Liver (tissue), 9 donors: ENCODE data around the gene LRP1-AS. TPM values are rescaled to one million over a fixed set of nuclear protein-coding genes. Genes with fewer than 3 reads are reported as not detected.

Experiments
- DNase-seq: peaks from one replicate; pipeline ENCODE4 v3.0.0-alpha.2; 2017; ENCODE audit warnings: low spot score
- H3K27ac ChIP-seq, 2 donors: one replicate each; pipeline ENCODE4 v1.7.0; 2013; ENCODE audit warnings: inconsistent platforms in 2 of 2, low read length in 2 of 2, control low read depth in 1 of 2, low read depth in 1 of 2, mild to moderate bottlenecking in 1 of 2
- H3K27me3 ChIP-seq, 4 donors: one replicate each; pipeline versions ENCODE4 v1.6.1 to v1.7.0; 2013; ENCODE audit warnings: low read length in 3 of 4, inconsistent platforms in 1 of 4, mild to moderate bottlenecking in 1 of 4, moderate library complexity in 1 of 4; ENCODE audit not compliant: control insufficient read depth in 4 of 4, insufficient read depth in 4 of 4
- H3K36me3 ChIP-seq, 4 donors: one replicate each; pipeline versions ENCODE4 v1.6.1 to v1.7.0; 2013; ENCODE audit warnings: low read length in 3 of 4, mild to moderate bottlenecking in 3 of 4, low read depth in 1 of 4, moderate library complexity in 1 of 4; ENCODE audit not compliant: control insufficient read depth in 4 of 4, insufficient read depth in 3 of 4
- H3K4me1 ChIP-seq, 4 donors: one replicate each; pipeline versions ENCODE4 v1.6.1 to v1.7.0; 2013; ENCODE audit warnings: low read length in 3 of 4, mild to moderate bottlenecking in 3 of 4, moderate library complexity in 1 of 4; ENCODE audit not compliant: control insufficient read depth in 4 of 4, insufficient read depth in 4 of 4
- H3K4me3 ChIP-seq, 3 donors: one replicate each; pipeline versions ENCODE4 v1.6.1 to v1.7.0; 2013; ENCODE audit warnings: low read length in 3 of 3, control low read depth in 1 of 3, low read depth in 1 of 3, mild to moderate bottlenecking in 1 of 3
- H3K9ac ChIP-seq, 2 donors: one replicate each; pipeline ENCODE4 v1.7.0; 2013; ENCODE audit warnings: low read length in 2 of 2, mild to moderate bottlenecking in 2 of 2, moderate library complexity in 2 of 2, control low read depth in 1 of 2, low read depth in 1 of 2
- H3K9me3 ChIP-seq, 4 donors: one replicate each; pipeline versions ENCODE4 v1.6.1 to v1.7.0; 2013; ENCODE audit warnings: low read length in 3 of 4; ENCODE audit not compliant: control insufficient read depth in 4 of 4
- ATF3 ChIP-seq: IDR thresholded peaks from 2 replicates; pipeline ENCODE4 v1.6.1; 2016; ENCODE audit warnings: antibody characterized with exemption
- CTCF ChIP-seq: fragments of 150-350 bp; IDR thresholded peaks from 2 replicates; pipeline ENCODE4 v1.5.1; 2017; ENCODE audit warnings: improper control_type of control experiment, low read depth, low read length; ENCODE audit not compliant: missing input control
- EGR1 ChIP-seq, 2 donors: IDR thresholded peaks; 2 replicates each; pipeline ENCODE4 v1.6.1; 2016 to 2018; ENCODE audit warnings: antibody characterized with exemption in 2 of 2, low read depth in 2 of 2
- FOXA1 ChIP-seq: IDR thresholded peaks from 2 replicates; pipeline ENCODE4 v1.6.1; 2016; ENCODE audit warnings: antibody characterized with exemption
- FOXA2 ChIP-seq: IDR thresholded peaks from 2 replicates; pipeline ENCODE4 v1.6.1; 2016; ENCODE audit warnings: antibody characterized with exemption
- GABPA ChIP-seq, 2 donors: IDR thresholded peaks in 1 of 2; conservative IDR thresholded peaks in 1 of 2; 2 replicates each; pipeline ENCODE4 v1.6.1; 2016; ENCODE audit warnings: antibody characterized with exemption in 2 of 2, mild to moderate bottlenecking in 1 of 2, moderate library complexity in 1 of 2
- HNF4A ChIP-seq, 2 donors: conservative IDR thresholded peaks; 2 replicates each; pipeline ENCODE4 v1.6.1; 2016; ENCODE audit warnings: antibody characterized with exemption in 2 of 2, mild to moderate bottlenecking in 2 of 2
- JUND ChIP-seq, 2 donors: IDR thresholded peaks; 2 replicates each; pipeline ENCODE4 v1.6.1; 2016; ENCODE audit warnings: antibody characterized with exemption in 2 of 2
- RAD21 ChIP-seq, 2 donors: IDR thresholded peaks; 2 replicates each; pipeline ENCODE4 v1.6.1; 2016; ENCODE audit warnings: antibody characterized with exemption in 2 of 2, mild to moderate bottlenecking in 2 of 2
- RXRA ChIP-seq, 2 donors: IDR thresholded peaks; 2 replicates each; pipeline ENCODE4 v1.6.1; 2017 to 2018; ENCODE audit warnings: antibody characterized with exemption in 2 of 2, mild to moderate bottlenecking in 1 of 2
- SP1 ChIP-seq: IDR thresholded peaks from 2 replicates; pipeline ENCODE4 v1.6.1; 2018; ENCODE audit warnings: antibody characterized with exemption, mild to moderate bottlenecking
- TAF1 ChIP-seq: conservative IDR thresholded peaks from 2 replicates; pipeline ENCODE4 v1.6.1; 2016; ENCODE audit warnings: antibody characterized with exemption, mild to moderate bottlenecking
- WGBS: extraction: QIAGEN DNeasy Blood & Tissue Kit; methylation state at CpG from one replicate; pipeline ENCODE4 v1.1.7; 2013; 5-methylcytosine and 5-hydroxymethylcytosine counted together
- polyA plus RNA-seq, 2 donors: library from polyadenylated mRNA; stranded (reverse) in 1 of 2; unstranded in 1 of 2; fragments of 200-250 nt in 1 of 2; fragments of >200 nt in 1 of 2; fragmentation: Nextera tagmentation in 1 of 2; extraction: Ambion mirVana in 1 of 2; gene quantifications; one replicate each; pipeline versions ENCODE4 v1.2.1 to v1.2.3, GENCODE V29; 2013 to 2015
- total RNA-seq, 2 donors: library from RNA; depleted of rRNA; stranded (reverse); fragments of >200 nt; gene quantifications; one replicate each; pipeline ENCODE4 v1.2.3, GENCODE V29; 2014
- TF ChIP-seq, protein P1 (sequence below): IDR thresholded peaks from 2 replicates; pipeline ENCODE4 v1.6.1; 2016; ENCODE audit warnings: antibody characterized with exemption
- TF ChIP-seq, protein P2 (sequence below): IDR thresholded peaks from 2 replicates; pipeline ENCODE4 v1.6.1; 2016; ENCODE audit warnings: antibody characterized with exemption, mild to moderate bottlenecking
- donor health status: healthy.
- donor health status: healthy.
- donor health status: healthy.
- donor health status: healthy.
- donor health status: healthy.

Gene LRP1-AS
- total and polyA plus RNA-seq, 4 donors: not detected

GRCh38 chr12:57180321-57180989, 33.0 kb upstream of the LRP1-AS start:
- no peak overlapping the region for H3K27ac ChIP-seq
- no peak for DNase-seq
- H3K4me1 ChIP-seq: no peaks in the 10 kb centered on the region
- H3K36me3 ChIP-seq: peaks cover 39 to 89% (median 60%) of the 10 kb centered on the region in 4 donors
- H3K27me3 ChIP-seq: no peaks in the 10 kb centered on the region
- 94% methylated on average over 20 of the region's 20 CpGs for WGBS
- no peak overlapping the region for H3K4me3 ChIP-seq
- no peaks in the 10 kb centered on the region for H3K9me3 ChIP-seq
- H3K9ac ChIP-seq: no peak overlapping the region
- TF ChIP-seq, protein P1, sequence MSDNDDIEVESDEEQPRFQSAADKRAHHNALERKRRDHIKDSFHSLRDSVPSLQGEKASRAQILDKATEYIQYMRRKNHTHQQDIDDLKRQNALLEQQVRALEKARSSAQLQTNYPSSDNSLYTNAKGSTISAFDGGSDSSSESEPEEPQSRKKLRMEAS: no peak
- TF ChIP-seq JUND (IDR thresholded peaks at IDR 0.05) (no peak), RAD21 (IDR thresholded peaks at IDR 0.05) (no peak), TAF1 (no peak), FOXA2 (no peak), RXRA (IDR thresholded peaks at IDR 0.05) (no peak), EGR1 (IDR thresholded peaks at IDR 0.05; ENCODE audit: low read depth in 2 of 2) (no peak)
- TF ChIP-seq, protein P2, sequence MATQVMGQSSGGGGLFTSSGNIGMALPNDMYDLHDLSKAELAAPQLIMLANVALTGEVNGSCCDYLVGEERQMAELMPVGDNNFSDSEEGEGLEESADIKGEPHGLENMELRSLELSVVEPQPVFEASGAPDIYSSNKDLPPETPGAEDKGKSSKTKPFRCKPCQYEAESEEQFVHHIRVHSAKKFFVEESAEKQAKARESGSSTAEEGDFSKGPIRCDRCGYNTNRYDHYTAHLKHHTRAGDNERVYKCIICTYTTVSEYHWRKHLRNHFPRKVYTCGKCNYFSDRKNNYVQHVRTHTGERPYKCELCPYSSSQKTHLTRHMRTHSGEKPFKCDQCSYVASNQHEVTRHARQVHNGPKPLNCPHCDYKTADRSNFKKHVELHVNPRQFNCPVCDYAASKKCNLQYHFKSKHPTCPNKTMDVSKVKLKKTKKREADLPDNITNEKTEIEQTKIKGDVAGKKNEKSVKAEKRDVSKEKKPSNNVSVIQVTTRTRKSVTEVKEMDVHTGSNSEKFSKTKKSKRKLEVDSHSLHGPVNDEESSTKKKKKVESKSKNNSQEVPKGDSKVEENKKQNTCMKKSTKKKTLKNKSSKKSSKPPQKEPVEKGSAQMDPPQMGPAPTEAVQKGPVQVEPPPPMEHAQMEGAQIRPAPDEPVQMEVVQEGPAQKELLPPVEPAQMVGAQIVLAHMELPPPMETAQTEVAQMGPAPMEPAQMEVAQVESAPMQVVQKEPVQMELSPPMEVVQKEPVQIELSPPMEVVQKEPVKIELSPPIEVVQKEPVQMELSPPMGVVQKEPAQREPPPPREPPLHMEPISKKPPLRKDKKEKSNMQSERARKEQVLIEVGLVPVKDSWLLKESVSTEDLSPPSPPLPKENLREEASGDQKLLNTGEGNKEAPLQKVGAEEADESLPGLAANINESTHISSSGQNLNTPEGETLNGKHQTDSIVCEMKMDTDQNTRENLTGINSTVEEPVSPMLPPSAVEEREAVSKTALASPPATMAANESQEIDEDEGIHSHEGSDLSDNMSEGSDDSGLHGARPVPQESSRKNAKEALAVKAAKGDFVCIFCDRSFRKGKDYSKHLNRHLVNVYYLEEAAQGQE: no peak

DNA sequence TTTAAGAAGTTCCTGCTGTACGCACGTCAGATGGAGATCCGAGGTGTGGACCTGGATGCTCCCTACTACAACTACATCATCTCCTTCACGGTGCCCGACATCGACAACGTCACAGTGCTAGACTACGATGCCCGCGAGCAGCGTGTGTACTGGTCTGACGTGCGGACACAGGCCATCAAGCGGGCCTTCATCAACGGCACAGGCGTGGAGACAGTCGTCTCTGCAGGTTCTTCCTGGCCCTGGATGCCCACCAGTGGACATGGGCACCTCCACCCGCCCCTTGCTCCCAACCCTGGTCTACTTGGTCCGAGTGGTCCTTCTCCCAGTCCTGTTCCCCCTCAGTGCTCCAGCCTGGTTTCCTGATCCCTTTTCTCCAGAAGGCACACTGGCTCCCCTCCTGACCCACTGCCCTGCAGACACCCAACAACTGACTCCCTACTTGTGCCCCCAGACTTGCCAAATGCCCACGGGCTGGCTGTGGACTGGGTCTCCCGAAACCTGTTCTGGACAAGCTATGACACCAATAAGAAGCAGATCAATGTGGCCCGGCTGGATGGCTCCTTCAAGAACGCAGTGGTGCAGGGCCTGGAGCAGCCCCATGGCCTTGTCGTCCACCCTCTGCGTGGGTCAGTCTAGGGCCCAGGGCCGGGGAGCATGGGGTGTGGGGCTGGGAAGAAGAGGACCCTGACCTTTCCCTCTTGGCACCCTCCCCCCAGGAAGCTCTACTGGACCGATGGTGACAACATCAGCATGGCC, 32.1 kb upstream of the LRP1-AS start:
- no peak overlapping the region for H3K9ac ChIP-seq
- H3K4me3 ChIP-seq: no peak overlapping the region
- TF ChIP-seq ATF3: no peak
- no peak for TF ChIP-seq FOXA2
- WGBS: 90% methylated on average over 27 of the region's 27 CpGs
- H3K27me3 ChIP-seq: no peaks in the 10 kb centered on the region
- H3K27ac ChIP-seq: no peak overlapping the region
- H3K4me1 ChIP-seq: no peaks in the 10 kb centered on the region
- no peaks in the 10 kb centered on the region for H3K9me3 ChIP-seq
- DNase-seq: no peak
- peaks cover 36 to 89% (median 56%) of the 10 kb centered on the region in 4 donors for H3K36me3 ChIP-seq

DNA sequence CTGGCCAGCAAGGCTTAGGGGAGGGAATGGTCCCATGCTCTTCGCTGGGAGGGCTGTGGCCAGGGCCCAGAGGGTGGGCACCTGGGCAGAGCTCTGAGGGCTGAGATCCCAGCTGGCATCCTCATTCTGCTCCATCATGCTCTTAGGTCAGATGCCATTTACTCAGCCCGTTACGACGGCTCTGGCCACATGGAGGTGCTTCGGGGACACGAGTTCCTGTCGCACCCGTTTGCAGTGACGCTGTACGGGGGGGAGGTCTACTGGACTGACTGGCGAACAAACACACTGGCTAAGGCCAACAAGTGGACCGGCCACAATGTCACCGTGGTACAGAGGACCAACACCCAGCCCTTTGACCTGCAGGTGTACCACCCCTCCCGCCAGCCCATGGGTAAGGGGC, 30.8 kb upstream of the LRP1-AS start:
- WGBS: 84% methylated on average over 14 of the region's 14 CpGs
- DNase-seq: no peak
- TF ChIP-seq RAD21 (IDR thresholded peaks at IDR 0.05) (no peak), HNF4A (conservative IDR thresholded peaks at IDR 0.05) (no peak), JUND (IDR thresholded peaks at IDR 0.05) (no peak), SP1 (no peak), GABPA (IDR thresholded peaks at IDR 0.05 in 1 of 2, conservative IDR thresholded peaks at IDR 0.05 in 1 of 2) (no peak), FOXA2 (no peak), TAF1 (no peak), FOXA1 (no peak), EGR1 (IDR thresholded peaks at IDR 0.05; ENCODE audit: low read depth in 2 of 2) (no peak), CTCF (no peak)
- TF ChIP-seq, protein P1: no peak
- TF ChIP-seq, protein P2: no peak

More for the DNA sequence above, 30.8 kb upstream of the LRP1-AS start:
- Histone ChIP-seq H3K4me1 (no peaks in the 10 kb centered on the region), H3K9ac (no peak overlapping the region), H3K36me3 (peaks cover 29 to 88% (median 49%) of the 10 kb centered on the region in 4 donors), H3K4me3 (no peak overlapping the region), H3K9me3 (no peaks in the 10 kb centered on the region), H3K27ac (no peak overlapping the region), H3K27me3 (no peaks in the 10 kb centered on the region)
